ENCODE results near the gene SFXN5. TPM values are rescaled to one million over a fixed set of nuclear protein-coding genes. Genes with fewer than 3 reads are reported as not detected.

Gene SFXN5
- total RNA-seq, 1 experiment from 2014 or later: 27.8 TPM

DNA sequence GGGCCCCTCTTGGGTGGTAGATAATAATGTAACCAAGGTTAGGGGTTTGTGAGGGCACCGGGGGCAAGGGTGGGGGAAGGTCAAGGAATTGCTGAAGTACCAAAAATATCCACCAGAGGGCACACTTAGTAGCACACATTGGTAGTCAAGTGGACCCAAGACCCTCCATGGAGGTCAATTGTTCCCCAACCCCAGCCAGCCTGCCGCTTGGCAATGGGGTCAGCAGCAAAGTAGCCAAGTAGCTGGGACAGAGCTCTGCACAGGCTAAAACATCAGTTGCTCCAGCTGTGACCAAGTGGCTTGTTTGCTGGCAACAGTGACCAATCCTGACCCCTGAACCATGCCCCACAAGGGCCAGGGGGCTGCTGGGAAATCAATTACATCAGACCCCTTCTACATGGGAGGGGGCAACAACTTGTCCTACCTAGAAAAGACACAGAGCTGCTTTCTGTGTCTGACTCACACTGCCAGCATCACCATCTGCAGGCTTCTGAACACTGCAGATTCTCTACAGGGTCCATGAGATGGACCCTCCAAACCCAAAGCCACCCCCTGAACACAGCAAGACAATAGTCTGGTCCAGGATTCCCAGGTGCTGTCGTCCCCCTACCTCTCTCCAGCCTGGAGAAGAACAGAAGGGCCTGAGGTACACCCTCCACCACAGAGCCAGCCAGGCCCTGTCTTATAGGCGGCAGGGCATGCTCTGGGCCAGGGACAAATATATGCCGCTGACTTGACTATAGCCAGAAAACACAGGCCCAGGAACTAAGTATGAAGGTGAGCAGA is 78.2 kb downstream of the SFXN5 start:
- no peak for TF ChIP-seq TCF7L2 (IDR thresholded peaks at IDR 0.05; ENCODE audit: low read depth, low read length)
- TF ChIP-seq, protein P1, sequence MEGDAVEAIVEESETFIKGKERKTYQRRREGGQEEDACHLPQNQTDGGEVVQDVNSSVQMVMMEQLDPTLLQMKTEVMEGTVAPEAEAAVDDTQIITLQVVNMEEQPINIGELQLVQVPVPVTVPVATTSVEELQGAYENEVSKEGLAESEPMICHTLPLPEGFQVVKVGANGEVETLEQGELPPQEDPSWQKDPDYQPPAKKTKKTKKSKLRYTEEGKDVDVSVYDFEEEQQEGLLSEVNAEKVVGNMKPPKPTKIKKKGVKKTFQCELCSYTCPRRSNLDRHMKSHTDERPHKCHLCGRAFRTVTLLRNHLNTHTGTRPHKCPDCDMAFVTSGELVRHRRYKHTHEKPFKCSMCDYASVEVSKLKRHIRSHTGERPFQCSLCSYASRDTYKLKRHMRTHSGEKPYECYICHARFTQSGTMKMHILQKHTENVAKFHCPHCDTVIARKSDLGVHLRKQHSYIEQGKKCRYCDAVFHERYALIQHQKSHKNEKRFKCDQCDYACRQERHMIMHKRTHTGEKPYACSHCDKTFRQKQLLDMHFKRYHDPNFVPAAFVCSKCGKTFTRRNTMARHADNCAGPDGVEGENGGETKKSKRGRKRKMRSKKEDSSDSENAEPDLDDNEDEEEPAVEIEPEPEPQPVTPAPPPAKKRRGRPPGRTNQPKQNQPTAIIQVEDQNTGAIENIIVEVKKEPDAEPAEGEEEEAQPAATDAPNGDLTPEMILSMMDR (IDR thresholded peaks at IDR 0.05): peak; percentile 89
- H3K9me3 ChIP-seq (ENCODE audit: control insufficient read depth, insufficient read depth, low read depth, low read length): no peaks in the 10 kb centered on the region
- CTCF ChIA-PET: no interaction called here
- intact Hi-C loops (cut with micrococcal nuclease; ENCODE audit: unreplicated experiment): loop anchor here (5.0 kb wide), 1 partner anchor 169 kb away; no protein-coding TSS in a partner anchor
- BruUV-seq (replicated peaks): no TSS peak
- H3K36me3 ChIP-seq (ENCODE audit: control insufficient read depth, insufficient read depth, low read length): no peaks in the 10 kb centered on the region
- no peaks in the 10 kb centered on the region for H3K4me1 ChIP-seq (ENCODE audit: control insufficient read depth, insufficient read depth, low read length)
- ATAC-seq (peak; percentile 60), DNase-seq (ENCODE audit: low read depth, low spot score) (peak; percentile 43)
- H3K27me3 ChIP-seq (ENCODE audit: control insufficient read depth, insufficient read depth, low read length): no peaks in the 10 kb centered on the region
- POLR2A ChIA-PET: no interaction called here
- H3K27ac ChIP-seq (ENCODE audit: low read length): no peak overlapping the region
- in situ Hi-C loops (cut with HindIII; ENCODE audit: low pct_unique_long_range_greater_than_20kb, low sequenced_read_pairs): no loop called here
- H3K4me3 ChIP-seq (ENCODE audit: low read depth in 2 of 2, low read length in 2 of 2): no peak overlapping the region

DNA sequence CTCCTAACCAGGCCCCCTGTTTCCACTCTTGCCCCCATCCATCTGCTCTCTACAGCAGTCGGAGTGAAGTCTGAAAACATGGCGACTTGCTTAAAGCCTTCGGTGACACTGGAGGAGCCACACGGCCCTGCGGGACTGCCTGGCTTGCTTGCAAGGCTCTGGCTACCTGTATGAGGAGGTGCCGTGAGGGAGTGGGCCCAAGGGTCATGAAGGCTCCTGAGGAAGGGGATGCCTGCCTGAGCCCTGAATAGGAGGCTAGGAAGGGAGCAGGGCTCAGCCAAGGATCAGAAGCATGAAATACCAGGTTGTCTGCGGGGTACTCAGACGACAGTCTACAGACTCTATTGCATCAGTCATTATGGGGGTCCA is 78.8 kb downstream of the SFXN5 start:
- H3K9me3 ChIP-seq (ENCODE audit: control insufficient read depth, insufficient read depth, low read depth, low read length): no peaks in the 10 kb centered on the region
- no TSS peak for BruUV-seq (replicated peaks)
- H3K36me3 ChIP-seq (ENCODE audit: control insufficient read depth, insufficient read depth, low read length): no peaks in the 10 kb centered on the region
- intact Hi-C loops (cut with micrococcal nuclease; ENCODE audit: unreplicated experiment): loop anchor here (5.0 kb wide), 1 partner anchor 170 kb away; no protein-coding TSS in a partner anchor
- DNase-seq (ENCODE audit: low read depth, low spot score) (no peak), ATAC-seq (no peak)
- POLR2A ChIA-PET: no interaction called here
- no peak overlapping the region for H3K4me3 ChIP-seq (ENCODE audit: low read depth in 2 of 2, low read length in 2 of 2)
- H3K4me1 ChIP-seq (ENCODE audit: control insufficient read depth, insufficient read depth, low read length): no peaks in the 10 kb centered on the region
- TF ChIP-seq POLR2AphosphoS5 (IDR thresholded peaks at IDR 0.05; ENCODE audit: low read depth, low read length) (no peak), TCF7L2 (IDR thresholded peaks at IDR 0.05; ENCODE audit: low read depth, low read length) (no peak), SIN3A (IDR thresholded peaks at IDR 0.05; ENCODE audit: borderline replicate concordance, insufficient read depth, low read depth, low read length) (no peak)
- TF ChIP-seq, protein P2, sequence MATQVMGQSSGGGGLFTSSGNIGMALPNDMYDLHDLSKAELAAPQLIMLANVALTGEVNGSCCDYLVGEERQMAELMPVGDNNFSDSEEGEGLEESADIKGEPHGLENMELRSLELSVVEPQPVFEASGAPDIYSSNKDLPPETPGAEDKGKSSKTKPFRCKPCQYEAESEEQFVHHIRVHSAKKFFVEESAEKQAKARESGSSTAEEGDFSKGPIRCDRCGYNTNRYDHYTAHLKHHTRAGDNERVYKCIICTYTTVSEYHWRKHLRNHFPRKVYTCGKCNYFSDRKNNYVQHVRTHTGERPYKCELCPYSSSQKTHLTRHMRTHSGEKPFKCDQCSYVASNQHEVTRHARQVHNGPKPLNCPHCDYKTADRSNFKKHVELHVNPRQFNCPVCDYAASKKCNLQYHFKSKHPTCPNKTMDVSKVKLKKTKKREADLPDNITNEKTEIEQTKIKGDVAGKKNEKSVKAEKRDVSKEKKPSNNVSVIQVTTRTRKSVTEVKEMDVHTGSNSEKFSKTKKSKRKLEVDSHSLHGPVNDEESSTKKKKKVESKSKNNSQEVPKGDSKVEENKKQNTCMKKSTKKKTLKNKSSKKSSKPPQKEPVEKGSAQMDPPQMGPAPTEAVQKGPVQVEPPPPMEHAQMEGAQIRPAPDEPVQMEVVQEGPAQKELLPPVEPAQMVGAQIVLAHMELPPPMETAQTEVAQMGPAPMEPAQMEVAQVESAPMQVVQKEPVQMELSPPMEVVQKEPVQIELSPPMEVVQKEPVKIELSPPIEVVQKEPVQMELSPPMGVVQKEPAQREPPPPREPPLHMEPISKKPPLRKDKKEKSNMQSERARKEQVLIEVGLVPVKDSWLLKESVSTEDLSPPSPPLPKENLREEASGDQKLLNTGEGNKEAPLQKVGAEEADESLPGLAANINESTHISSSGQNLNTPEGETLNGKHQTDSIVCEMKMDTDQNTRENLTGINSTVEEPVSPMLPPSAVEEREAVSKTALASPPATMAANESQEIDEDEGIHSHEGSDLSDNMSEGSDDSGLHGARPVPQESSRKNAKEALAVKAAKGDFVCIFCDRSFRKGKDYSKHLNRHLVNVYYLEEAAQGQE (IDR thresholded peaks at IDR 0.05; ENCODE audit: insufficient read depth in 1 of 2, low read depth in 2 of 2, low read length in 1 of 2): no peak
- TF ChIP-seq, protein P1 (IDR thresholded peaks at IDR 0.05): no peak
- H3K27ac ChIP-seq (ENCODE audit: low read length): no peak overlapping the region
- in situ Hi-C loops (cut with HindIII; ENCODE audit: low pct_unique_long_range_greater_than_20kb, low sequenced_read_pairs): no loop called here
- no peaks in the 10 kb centered on the region for H3K27me3 ChIP-seq (ENCODE audit: control insufficient read depth, insufficient read depth, low read length)
- CTCF ChIA-PET: interaction anchor here (0.7 kb wide), 1 partner anchor 11 kb away, joined by 3 read pairs; no protein-coding TSS in a partner anchor

Data from Panc1 (cell line).